ENCODE data around the gene ZBTB7C.

GRCh38 chr18:47983055-47983454 is 426.1 kb downstream of the ZBTB7C start:
- no peak for TF ChIP-seq CTCF (IDR thresholded peaks at IDR 0.05)
- no peak for TF ChIP-seq POLR2AphosphoS5 (IDR thresholded peaks at IDR 0.05)
- no peak for TF ChIP-seq POLR2A (IDR thresholded peaks at IDR 0.05)
- no peak for TF ChIP-seq EP300 (IDR thresholded peaks at IDR 0.05)
